ENCODE data around the gene KLF6.

Gene KLF6

DNA sequence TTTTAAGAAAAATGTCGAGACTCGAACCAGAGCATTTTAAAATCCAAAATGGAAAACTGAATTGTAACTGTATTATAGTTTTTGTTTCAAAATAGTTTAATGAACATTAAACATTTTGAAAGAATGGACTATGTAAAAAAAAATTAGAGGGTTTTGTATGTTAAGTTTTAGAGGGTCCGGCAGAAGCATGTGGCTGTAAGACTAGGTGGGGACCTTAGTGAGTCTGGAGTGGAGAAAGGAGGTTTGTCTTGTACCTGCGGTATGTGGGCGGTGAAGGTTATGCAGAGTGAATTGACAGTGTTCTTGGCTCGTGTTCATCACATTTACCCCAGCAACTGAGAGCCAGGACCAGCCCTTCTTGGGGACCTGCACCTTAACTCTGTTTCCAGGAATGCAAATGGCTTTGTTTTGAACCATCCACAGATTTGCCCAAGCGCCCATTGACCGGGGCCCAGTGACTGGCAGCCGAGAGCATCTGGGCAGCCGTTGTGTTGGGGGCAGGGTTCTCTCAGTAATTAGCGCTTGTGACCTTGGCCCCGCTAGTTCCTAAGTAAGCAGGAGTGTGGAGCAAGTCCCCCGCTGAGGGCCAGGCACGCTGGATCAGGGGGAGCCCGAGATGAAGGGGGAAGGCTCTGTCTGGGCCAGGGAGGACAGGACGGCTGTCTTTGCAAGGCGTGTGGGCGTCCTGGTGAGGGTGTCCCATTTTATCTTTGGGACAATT is 1.4 kb upstream of the KLF6 start:
- H3K4me3 ChIP-seq (ENCODE audit: low read length): peak overlapping the region; percentile 81
- no peaks in the 10 kb centered on the region for H3K9me3 ChIP-seq (ENCODE audit: control insufficient read depth, insufficient read depth, low read length)
- H4K20me1 ChIP-seq (ENCODE audit: control insufficient read depth, insufficient read depth, low read depth, low read length): peaks cover 23% of the 10 kb centered on the region
- peaks cover 35% of the 10 kb centered on the region for H3K36me3 ChIP-seq (ENCODE audit: control insufficient read depth, low read length)
- TF ChIP-seq EZH2phosphoT487 (IDR thresholded peaks at IDR 0.05; ENCODE audit: borderline replicate concordance, low read length): no peak
- TF ChIP-seq, protein P1, sequence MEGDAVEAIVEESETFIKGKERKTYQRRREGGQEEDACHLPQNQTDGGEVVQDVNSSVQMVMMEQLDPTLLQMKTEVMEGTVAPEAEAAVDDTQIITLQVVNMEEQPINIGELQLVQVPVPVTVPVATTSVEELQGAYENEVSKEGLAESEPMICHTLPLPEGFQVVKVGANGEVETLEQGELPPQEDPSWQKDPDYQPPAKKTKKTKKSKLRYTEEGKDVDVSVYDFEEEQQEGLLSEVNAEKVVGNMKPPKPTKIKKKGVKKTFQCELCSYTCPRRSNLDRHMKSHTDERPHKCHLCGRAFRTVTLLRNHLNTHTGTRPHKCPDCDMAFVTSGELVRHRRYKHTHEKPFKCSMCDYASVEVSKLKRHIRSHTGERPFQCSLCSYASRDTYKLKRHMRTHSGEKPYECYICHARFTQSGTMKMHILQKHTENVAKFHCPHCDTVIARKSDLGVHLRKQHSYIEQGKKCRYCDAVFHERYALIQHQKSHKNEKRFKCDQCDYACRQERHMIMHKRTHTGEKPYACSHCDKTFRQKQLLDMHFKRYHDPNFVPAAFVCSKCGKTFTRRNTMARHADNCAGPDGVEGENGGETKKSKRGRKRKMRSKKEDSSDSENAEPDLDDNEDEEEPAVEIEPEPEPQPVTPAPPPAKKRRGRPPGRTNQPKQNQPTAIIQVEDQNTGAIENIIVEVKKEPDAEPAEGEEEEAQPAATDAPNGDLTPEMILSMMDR (IDR thresholded peaks at IDR 0.05; ENCODE audit: low read depth, low read length, poor library complexity, severe bottlenecking): no peak
- H3K4me2 ChIP-seq (ENCODE audit: low read length): peak overlapping the region; percentile 87
- peaks cover 26% of the 10 kb centered on the region for H3K4me1 ChIP-seq (ENCODE audit: control insufficient read depth, low read length)
- H3K27ac ChIP-seq (ENCODE audit: low read depth, low read length): peak overlapping the region; percentile 74; the same call in 1 of the 2 replicates
- H3F3A ChIP-seq (ENCODE audit: control insufficient read depth, insufficient read depth): no peaks in the 10 kb centered on the region
- H3K79me2 ChIP-seq (ENCODE audit: control insufficient read depth, low read length): peaks cover 36% of the 10 kb centered on the region
- H3K9me2 ChIP-seq (replicated peaks; ENCODE audit: control insufficient read depth, low read length): no peaks in the 10 kb centered on the region
- H3K27me3 ChIP-seq (ENCODE audit: control insufficient read depth, low read length): no peaks in the 10 kb centered on the region

DNA sequence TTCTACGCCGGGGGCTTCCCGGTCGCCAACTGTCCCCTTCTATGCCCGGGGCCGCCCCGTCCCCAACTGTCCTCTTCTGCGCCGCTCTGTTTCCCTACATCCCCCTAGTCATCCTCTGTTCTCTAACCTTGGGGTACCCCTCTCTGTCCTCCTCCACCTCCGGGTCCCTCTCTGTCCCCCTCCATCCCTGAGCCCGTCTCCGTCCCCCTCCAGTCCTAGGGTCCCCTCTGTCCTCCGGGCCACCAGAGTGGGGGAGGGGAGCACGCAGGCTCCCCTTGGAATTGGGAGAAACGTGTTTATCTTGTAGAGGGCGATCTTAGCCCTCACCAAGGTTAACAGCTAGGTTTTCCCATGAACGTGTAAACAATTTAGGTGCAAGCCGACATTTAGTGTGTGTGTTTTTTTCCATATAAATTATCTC is 852 bp upstream of the KLF6 start:
- no peaks in the 10 kb centered on the region for H3K27me3 ChIP-seq (ENCODE audit: control insufficient read depth, low read length)
- peak overlapping the region; percentile 74 for H3K27ac ChIP-seq (ENCODE audit: low read depth, low read length)
- peak overlapping the region; percentile 87 for H3K4me2 ChIP-seq (ENCODE audit: low read length)
- H3K4me1 ChIP-seq (ENCODE audit: control insufficient read depth, low read length): peaks cover 28% of the 10 kb centered on the region
- H3K4me3 ChIP-seq (ENCODE audit: low read length): peak overlapping the region; percentile 81
- H3K79me2 ChIP-seq (ENCODE audit: control insufficient read depth, low read length): peaks cover 41% of the 10 kb centered on the region
- H4K20me1 ChIP-seq (ENCODE audit: control insufficient read depth, insufficient read depth, low read depth, low read length): peaks cover 29% of the 10 kb centered on the region
- H3K9me2 ChIP-seq (replicated peaks; ENCODE audit: control insufficient read depth, low read length): no peaks in the 10 kb centered on the region
- TF ChIP-seq EZH2phosphoT487 (IDR thresholded peaks at IDR 0.05; ENCODE audit: borderline replicate concordance, low read length): no peak
- TF ChIP-seq, protein P1 (IDR thresholded peaks at IDR 0.05; ENCODE audit: low read depth, low read length, poor library complexity, severe bottlenecking): no peak
- H3K9me3 ChIP-seq (ENCODE audit: control insufficient read depth, insufficient read depth, low read length): no peaks in the 10 kb centered on the region
- no peaks in the 10 kb centered on the region for H3F3A ChIP-seq (ENCODE audit: control insufficient read depth, insufficient read depth)
- peaks cover 41% of the 10 kb centered on the region for H3K36me3 ChIP-seq (ENCODE audit: control insufficient read depth, low read length)

DNA sequence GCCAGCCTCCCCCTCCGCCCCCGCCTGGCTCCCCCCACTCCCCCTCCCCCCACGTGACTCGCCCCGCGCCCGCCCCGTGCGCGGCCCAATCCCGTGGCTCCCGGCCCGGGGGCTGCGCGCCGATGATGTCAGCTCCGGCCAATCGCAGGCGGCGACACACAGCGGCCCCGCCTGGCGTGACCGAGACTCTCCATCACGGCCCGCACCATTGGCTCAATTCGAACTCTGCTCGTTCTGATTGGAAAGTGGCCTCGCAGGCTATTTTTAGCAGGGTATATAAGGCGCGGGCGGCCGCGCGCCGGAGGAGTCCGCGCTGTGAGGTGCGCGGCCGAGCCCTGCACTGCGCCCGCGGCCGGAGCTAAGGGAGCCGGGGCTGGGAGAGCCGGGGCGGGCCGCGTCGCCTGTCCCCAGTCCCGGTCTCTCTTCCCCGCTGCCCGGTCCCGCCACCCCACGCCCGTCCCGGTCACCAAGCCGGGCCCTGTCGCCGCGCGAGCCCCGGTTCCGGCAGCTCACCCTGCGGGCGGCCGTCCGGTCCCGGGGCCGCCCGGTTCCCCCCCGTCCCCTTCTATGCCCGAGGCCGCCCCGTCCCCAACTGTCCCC is 342 bp upstream of the KLF6 start:
- Histone ChIP-seq H3K9me2 (replicated peaks; ENCODE audit: control insufficient read depth, low read length) (no peaks in the 10 kb centered on the region), H3K4me2 (ENCODE audit: low read length) (peak overlapping the region; percentile 87), H3K9me3 (ENCODE audit: control insufficient read depth, insufficient read depth, low read length) (no peaks in the 10 kb centered on the region), H4K20me1 (ENCODE audit: control insufficient read depth, insufficient read depth, low read depth, low read length) (peaks cover 31% of the 10 kb centered on the region), H3F3A (ENCODE audit: control insufficient read depth, insufficient read depth) (no peaks in the 10 kb centered on the region), H3K4me1 (ENCODE audit: control insufficient read depth, low read length) (peaks cover 28% of the 10 kb centered on the region), H3K4me3 (ENCODE audit: low read length) (peak overlapping the region; percentile 81), H3K36me3 (ENCODE audit: control insufficient read depth, low read length) (peaks cover 46% of the 10 kb centered on the region), H3K79me2 (ENCODE audit: control insufficient read depth, low read length) (peaks cover 47% of the 10 kb centered on the region), H3K27ac (ENCODE audit: low read depth, low read length) (peak overlapping the region; percentile 90), H3K27me3 (ENCODE audit: control insufficient read depth, low read length) (no peaks in the 10 kb centered on the region)
- no peak for TF ChIP-seq EZH2phosphoT487 (IDR thresholded peaks at IDR 0.05; ENCODE audit: borderline replicate concordance, low read length)
- TF ChIP-seq, protein P1 (IDR thresholded peaks at IDR 0.05; ENCODE audit: low read depth, low read length, poor library complexity, severe bottlenecking): no peak

Measured in DOHH2 (cell line).